ENCODE results near the gene SPIRE2. TPM values are rescaled to one million over a fixed set of nuclear protein-coding genes. Genes with fewer than 3 reads are reported as not detected.

SPIRE2 gene
- polyA plus RNA-seq, 1 donor (not counting 4 experiments of a cell fraction or from before 2014, with no cell fraction given): 1.1 TPM

DNA sequence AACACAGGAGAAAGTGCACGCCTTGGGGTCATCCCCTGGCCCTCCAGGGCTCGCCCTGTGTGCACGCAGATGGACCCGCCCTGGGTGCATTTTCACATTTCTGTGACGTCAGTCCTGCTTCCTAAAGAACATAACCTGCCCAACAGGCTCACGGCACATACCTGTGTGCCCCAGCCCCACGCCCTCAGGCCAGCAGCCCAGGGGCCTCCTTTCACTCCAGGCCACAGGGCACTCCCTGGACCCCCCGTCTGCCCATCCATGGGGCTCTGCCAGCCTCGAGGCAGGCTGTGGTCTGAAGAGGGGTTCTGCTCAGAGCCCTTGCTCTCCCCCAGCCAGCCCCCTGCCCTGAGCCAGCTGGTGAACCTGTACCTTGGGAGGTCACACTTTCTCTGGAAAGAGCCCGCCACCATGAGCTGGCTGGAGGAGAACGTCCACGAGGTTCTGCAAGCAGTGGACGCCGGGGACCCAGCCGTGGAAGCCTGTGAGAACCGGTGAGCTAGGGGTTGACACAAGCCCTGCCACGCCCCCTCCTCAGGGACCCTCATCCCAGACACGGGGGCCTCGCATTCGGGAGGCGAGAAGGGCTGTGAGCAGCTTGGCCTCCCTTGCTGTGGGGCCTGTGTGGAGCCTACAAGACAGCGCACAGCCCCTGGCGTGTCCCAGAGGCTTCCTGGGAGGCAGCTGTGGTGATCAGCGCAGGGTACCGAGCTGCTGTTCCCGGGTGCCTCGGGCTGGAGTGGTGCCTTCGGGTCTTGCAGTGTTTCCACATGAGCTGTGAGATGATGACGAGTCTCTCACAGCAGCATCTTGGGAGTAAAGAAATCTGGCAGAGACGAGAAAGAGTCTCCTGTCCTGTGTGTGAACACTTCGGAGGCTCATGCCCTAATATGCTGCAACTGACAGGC is 76.6 kb downstream of the SPIRE2 start:
- Histone ChIP-seq H3K4me1 (ENCODE audit: control insufficient read depth, extremely low read depth, insufficient read depth, low read length) (peaks cover under 1% of the 10 kb centered on the region), H4K20me1 (ENCODE audit: control insufficient read depth, extremely low read depth, insufficient read depth, low read length) (peaks cover 4% of the 10 kb centered on the region), H3K79me2 (ENCODE audit: control insufficient read depth, insufficient read depth, low read length) (no peaks in the 10 kb centered on the region), H3K9me1 (ENCODE audit: control insufficient read depth, extremely low read depth, insufficient read depth, low read length) (no peaks in the 10 kb centered on the region), H3K4me2 (ENCODE audit: control insufficient read depth, extremely low read depth, insufficient read depth, low read depth, low read length) (no peak overlapping the region), H3K9me3 (ENCODE audit: control insufficient read depth, low read depth, low read length) (no peaks in the 10 kb centered on the region), H2AFZ (ENCODE audit: control insufficient read depth, low read length) (no peak overlapping the region), H3K27ac (ENCODE audit: control insufficient read depth, insufficient read depth, low read length) (peak overlapping the region; percentile 20), H3K27me3 (ENCODE audit: control insufficient read depth, extremely low read depth, insufficient read depth, low read length) (no peaks in the 10 kb centered on the region), H3K9ac (ENCODE audit: control insufficient read depth, extremely low read depth, insufficient read depth, low read length) (no peak overlapping the region), H3K36me3 (ENCODE audit: control insufficient read depth in 2 of 2, extremely low read depth in 1 of 2, insufficient read depth in 2 of 2, low read length in 2 of 2) (peaks cover 25 to 47% of the 10 kb centered on the region in 2 experiments), H3K4me3 (ENCODE audit: control insufficient read depth in 2 of 3, extremely low read depth in 1 of 3, insufficient read depth in 2 of 3, low read depth in 1 of 3, low read length in 3 of 3) (no peak overlapping the region)
- no peak for TF ChIP-seq EZH2 (IDR thresholded peaks at IDR 0.05; ENCODE audit: low read length)
- TF ChIP-seq, protein P1, sequence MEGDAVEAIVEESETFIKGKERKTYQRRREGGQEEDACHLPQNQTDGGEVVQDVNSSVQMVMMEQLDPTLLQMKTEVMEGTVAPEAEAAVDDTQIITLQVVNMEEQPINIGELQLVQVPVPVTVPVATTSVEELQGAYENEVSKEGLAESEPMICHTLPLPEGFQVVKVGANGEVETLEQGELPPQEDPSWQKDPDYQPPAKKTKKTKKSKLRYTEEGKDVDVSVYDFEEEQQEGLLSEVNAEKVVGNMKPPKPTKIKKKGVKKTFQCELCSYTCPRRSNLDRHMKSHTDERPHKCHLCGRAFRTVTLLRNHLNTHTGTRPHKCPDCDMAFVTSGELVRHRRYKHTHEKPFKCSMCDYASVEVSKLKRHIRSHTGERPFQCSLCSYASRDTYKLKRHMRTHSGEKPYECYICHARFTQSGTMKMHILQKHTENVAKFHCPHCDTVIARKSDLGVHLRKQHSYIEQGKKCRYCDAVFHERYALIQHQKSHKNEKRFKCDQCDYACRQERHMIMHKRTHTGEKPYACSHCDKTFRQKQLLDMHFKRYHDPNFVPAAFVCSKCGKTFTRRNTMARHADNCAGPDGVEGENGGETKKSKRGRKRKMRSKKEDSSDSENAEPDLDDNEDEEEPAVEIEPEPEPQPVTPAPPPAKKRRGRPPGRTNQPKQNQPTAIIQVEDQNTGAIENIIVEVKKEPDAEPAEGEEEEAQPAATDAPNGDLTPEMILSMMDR (optimal IDR thresholded peaks at IDR 0.05 in 1 of 3, IDR thresholded peaks at IDR 0.05 in 1 of 3, conservative IDR thresholded peaks at IDR 0.05 in 1 of 3; ENCODE audit: extremely low read depth in 1 of 3, insufficient read depth in 2 of 3, low read length in 3 of 3): no peak
- DNase-seq (ENCODE audit: low read depth, low spot score): no peak
- FAIRE-seq: no peak
- dilution Hi-C loops (cut with MboI; ENCODE audit: extremely low pct_ligation_motif_present, low sequenced_read_pairs): no loop called here

DNA sequence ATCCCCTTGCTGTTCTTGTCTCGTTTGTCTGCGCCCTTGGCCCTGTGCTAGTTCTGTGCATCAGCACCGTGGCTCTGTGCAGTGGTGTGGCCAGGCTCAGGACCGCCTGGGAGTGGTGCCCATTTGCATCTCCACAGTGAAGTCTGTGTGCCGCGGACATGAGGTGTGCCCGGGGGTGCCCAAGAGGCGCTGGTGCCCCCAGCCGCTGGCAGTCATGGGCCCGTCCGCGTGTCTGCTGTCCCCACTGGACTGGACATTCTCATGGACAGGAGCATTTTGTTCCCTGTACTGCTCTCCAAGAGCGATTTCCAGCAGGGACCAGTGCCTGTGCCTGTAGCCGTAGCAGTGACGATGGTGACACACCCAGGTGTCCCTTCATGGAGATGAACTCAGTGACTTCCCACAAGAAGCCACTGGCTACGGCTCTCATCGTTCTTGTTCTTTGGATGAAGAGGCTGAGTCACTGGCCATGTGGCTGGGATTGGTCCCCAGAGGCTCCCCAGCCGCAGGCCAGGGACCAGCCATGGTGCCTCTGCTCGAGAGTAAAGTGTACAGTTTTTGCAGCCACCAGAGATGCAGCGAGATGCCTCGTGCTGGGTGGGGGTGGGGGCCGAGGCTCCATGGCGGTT is 77.3 kb downstream of the SPIRE2 start:
- Histone ChIP-seq H4K20me1 (ENCODE audit: control insufficient read depth, extremely low read depth, insufficient read depth, low read length) (peaks cover 4% of the 10 kb centered on the region), H3K9me3 (ENCODE audit: control insufficient read depth, low read depth, low read length) (no peaks in the 10 kb centered on the region), H3K79me2 (ENCODE audit: control insufficient read depth, insufficient read depth, low read length) (no peaks in the 10 kb centered on the region), H3K36me3 (ENCODE audit: control insufficient read depth in 2 of 2, extremely low read depth in 1 of 2, insufficient read depth in 2 of 2, low read length in 2 of 2) (peaks cover 26 to 48% of the 10 kb centered on the region in 2 experiments), H3K9me1 (ENCODE audit: control insufficient read depth, extremely low read depth, insufficient read depth, low read length) (no peaks in the 10 kb centered on the region), H3K4me1 (ENCODE audit: control insufficient read depth, extremely low read depth, insufficient read depth, low read length) (peaks cover 4% of the 10 kb centered on the region), H3K4me3 (ENCODE audit: control insufficient read depth in 2 of 3, extremely low read depth in 1 of 3, insufficient read depth in 2 of 3, low read depth in 1 of 3, low read length in 3 of 3) (no peak overlapping the region), H3K27ac (ENCODE audit: control insufficient read depth, insufficient read depth, low read length) (no peak overlapping the region), H3K9ac (ENCODE audit: control insufficient read depth, extremely low read depth, insufficient read depth, low read length) (no peak overlapping the region), H2AFZ (ENCODE audit: control insufficient read depth, low read length) (no peak overlapping the region), H3K4me2 (ENCODE audit: control insufficient read depth, extremely low read depth, insufficient read depth, low read depth, low read length) (no peak overlapping the region), H3K27me3 (ENCODE audit: control insufficient read depth, extremely low read depth, insufficient read depth, low read length) (no peaks in the 10 kb centered on the region)
- no peak for TF ChIP-seq EZH2 (IDR thresholded peaks at IDR 0.05; ENCODE audit: low read length)
- TF ChIP-seq, protein P1 (optimal IDR thresholded peaks at IDR 0.05 in 1 of 3, IDR thresholded peaks at IDR 0.05 in 1 of 3, conservative IDR thresholded peaks at IDR 0.05 in 1 of 3; ENCODE audit: extremely low read depth in 1 of 3, insufficient read depth in 2 of 3, low read length in 3 of 3): no peak
- DNase-seq (ENCODE audit: low read depth, low spot score) (no peak), FAIRE-seq (no peak)
- dilution Hi-C loops (cut with MboI; ENCODE audit: extremely low pct_ligation_motif_present, low sequenced_read_pairs): no loop called here
